A673 (cell line): ENCODE data around the gene RGS6.

Experiments
- EZH2 ChIP-seq: fragments of 200-600 bp; sonication (generic); IDR thresholded peaks from 2 replicates; pipeline ENCODE4 v1.6.1; 2017; ENCODE audit warnings: borderline replicate concordance, low read depth, mild to moderate bottlenecking, mixed read lengths, antibody characterized with exemption, low read length; ENCODE audit not compliant: poor library complexity, severe bottlenecking
- TF ChIP-seq, protein P1 (sequence below): fragments of 300-800, 200-600 bp; sonication (generic); conservative IDR thresholded peaks from 2 replicates; pipeline ENCODE4 v1.5.1; 2017; ENCODE audit warnings: low read depth, mild to moderate bottlenecking, antibody characterized with exemption, low read length, moderate library complexity, mixed read lengths

DNA sequence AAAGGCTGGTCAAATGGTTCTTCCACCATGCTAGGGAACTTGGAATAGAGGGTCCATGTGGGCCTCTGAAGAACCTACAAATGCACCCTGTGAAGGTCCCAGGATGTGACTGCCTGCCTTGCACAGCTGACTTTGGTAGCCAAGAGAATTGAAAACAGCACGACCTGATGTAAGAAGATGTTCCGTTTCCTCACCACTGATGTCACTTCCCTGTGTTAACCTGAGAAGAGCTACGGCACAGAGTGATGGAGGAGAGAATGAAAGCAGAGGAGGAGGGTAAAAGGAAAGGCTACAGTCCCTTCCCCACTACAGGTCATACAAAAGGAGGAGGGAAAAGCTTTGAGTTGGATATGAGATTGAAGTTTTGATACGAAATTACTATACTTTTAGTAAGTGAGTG is 328.8 kb downstream of the RGS6 start:
- TF ChIP-seq, protein P1, sequence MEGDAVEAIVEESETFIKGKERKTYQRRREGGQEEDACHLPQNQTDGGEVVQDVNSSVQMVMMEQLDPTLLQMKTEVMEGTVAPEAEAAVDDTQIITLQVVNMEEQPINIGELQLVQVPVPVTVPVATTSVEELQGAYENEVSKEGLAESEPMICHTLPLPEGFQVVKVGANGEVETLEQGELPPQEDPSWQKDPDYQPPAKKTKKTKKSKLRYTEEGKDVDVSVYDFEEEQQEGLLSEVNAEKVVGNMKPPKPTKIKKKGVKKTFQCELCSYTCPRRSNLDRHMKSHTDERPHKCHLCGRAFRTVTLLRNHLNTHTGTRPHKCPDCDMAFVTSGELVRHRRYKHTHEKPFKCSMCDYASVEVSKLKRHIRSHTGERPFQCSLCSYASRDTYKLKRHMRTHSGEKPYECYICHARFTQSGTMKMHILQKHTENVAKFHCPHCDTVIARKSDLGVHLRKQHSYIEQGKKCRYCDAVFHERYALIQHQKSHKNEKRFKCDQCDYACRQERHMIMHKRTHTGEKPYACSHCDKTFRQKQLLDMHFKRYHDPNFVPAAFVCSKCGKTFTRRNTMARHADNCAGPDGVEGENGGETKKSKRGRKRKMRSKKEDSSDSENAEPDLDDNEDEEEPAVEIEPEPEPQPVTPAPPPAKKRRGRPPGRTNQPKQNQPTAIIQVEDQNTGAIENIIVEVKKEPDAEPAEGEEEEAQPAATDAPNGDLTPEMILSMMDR = no peak
- TF ChIP-seq EZH2 = no peak
